H1 (cell line): ENCODE measurements around the gene FLRT2. TPM values are rescaled to one million over a fixed set of nuclear protein-coding genes. Genes with fewer than 3 reads are reported as not detected.

Experiments used
- CTCF ChIA-PET: fragments of 300-600 bp; sonication (Branson Sonifier 250); formaldehyde crosslinking; loops from one replicate; lab custom pipeline; 2021; ENCODE audit not compliant: partially characterized antibody; lab: Charles Lee
- POLR2A ChIA-PET: fragments of 300-600 bp; sonication (Branson Sonifier 250); formaldehyde crosslinking; loops from one replicate; lab custom pipeline; 2021; ENCODE audit warnings: inconsistent platforms; ENCODE audit not compliant: partially characterized antibody; lab: Charles Lee
- DNase-seq, 2 experiments: peaks; one replicate each; pipeline versions ENCODE4 v3.0.0 to v3.0.0-alpha.2; 2010 to 2022; ENCODE audit warnings: low spot score in 2 of 2, low read depth in 1 of 2, mixed read lengths in 1 of 2
- FAIRE-seq: peaks from 2 replicates; lab custom pipeline; 2011; peaks lifted over from hg19 to GRCh38; lab: Jason Lieb, UNC
- H2AFZ ChIP-seq: 2 replicates; pipeline ENCODE4 v1.8.1; 2012; ENCODE audit warnings: low read length, inconsistent platforms
- H2AK5ac ChIP-seq: 2 replicates; pipeline ENCODE4 v1.6.1; 2013; ENCODE audit warnings: low read depth, low read length
- H2BK120ac ChIP-seq: replicated peaks from 2 replicates; pipeline ENCODE3; 2013; ENCODE audit warnings: low read depth, low read length, inconsistent platforms
- H2BK12ac ChIP-seq: 2 replicates; pipeline ENCODE4 v1.6.1; 2013; ENCODE audit warnings: low read depth, low read length
- H2BK15ac ChIP-seq: 2 replicates; pipeline ENCODE4 v1.6.1; 2013; ENCODE audit warnings: low read length
- H2BK20ac ChIP-seq: 2 replicates; pipeline ENCODE4 v1.6.1; 2013; ENCODE audit warnings: low read length
- H2BK5ac ChIP-seq: 2 replicates; pipeline ENCODE4 v1.6.1; 2013; ENCODE audit warnings: low read depth, low read length
- H3K14ac ChIP-seq: 2 replicates; pipeline ENCODE4 v1.6.1; 2013; ENCODE audit warnings: inconsistent platforms; ENCODE audit not compliant: insufficient read length
- H3K18ac ChIP-seq: 2 replicates; pipeline ENCODE4 v1.6.1; 2013; ENCODE audit warnings: low read length; ENCODE audit errors: extremely low read depth
- H3K23ac ChIP-seq: 2 replicates; pipeline ENCODE4 v1.6.1; 2013; ENCODE audit warnings: inconsistent platforms; ENCODE audit not compliant: insufficient read length
- H3K23me2 ChIP-seq: 2 replicates; pipeline ENCODE4 v1.6.1; 2013; ENCODE audit warnings: low read depth, low read length
- H3K27ac ChIP-seq: 2 replicates; pipeline ENCODE4 v1.6.1; 2011; ENCODE audit warnings: low read depth, low read length, inconsistent platforms
- H3K27me3 ChIP-seq, 4 experiments: replicated peaks in 1 of 4; 1 replicate in 1 of 4; 2 replicates in 3 of 4; pipeline versions ENCODE4 v1.6.1 to v1.8.1; 2011 to 2013; ENCODE audit warnings: low read length in 3 of 4, mild to moderate bottlenecking in 3 of 4, inconsistent platforms in 2 of 4, mixed read lengths in 2 of 4, moderate library complexity in 1 of 4; ENCODE audit not compliant: control insufficient read depth in 3 of 4, insufficient read depth in 3 of 4; ENCODE audit errors: extremely low read depth in 1 of 4
- H3K36me3 ChIP-seq, 4 experiments: 2 replicates each; pipeline versions ENCODE4 v1.6.1 to v1.8.1; 2011 to 2013; ENCODE audit warnings: mild to moderate bottlenecking in 4 of 4, low read length in 3 of 4, moderate library complexity in 2 of 4, control low read depth in 1 of 4, inconsistent platforms in 1 of 4; ENCODE audit not compliant: insufficient read depth in 4 of 4, control insufficient read depth in 2 of 4
- H3K4ac ChIP-seq: replicated peaks from 2 replicates; pipeline ENCODE3; 2013; ENCODE audit warnings: low read length, low read depth, mixed read lengths, inconsistent platforms; ENCODE audit not compliant: insufficient read length
- H3K4me1 ChIP-seq, 4 experiments: replicated peaks in 1 of 4; 1 replicate in 1 of 4; 2 replicates in 3 of 4; pipeline versions ENCODE4 v1.6.1 to v1.8.1; 2011 to 2013; ENCODE audit warnings: low read length in 3 of 4, inconsistent platforms in 2 of 4, mixed read lengths in 1 of 4; ENCODE audit not compliant: insufficient read depth in 4 of 4, control insufficient read depth in 3 of 4
- H3K4me2 ChIP-seq, 2 experiments: 2 replicates each; pipeline versions ENCODE4 v1.6.1 to v1.8.1; 2011 to 2013; ENCODE audit warnings: low read depth in 2 of 2, low read length in 2 of 2, control low read depth in 1 of 2, inconsistent platforms in 1 of 2, mild to moderate bottlenecking in 1 of 2; ENCODE audit not compliant: insufficient read depth in 1 of 2
- H3K4me3 ChIP-seq, 4 experiments: fragments of 200-600, 300-600 bp in 1 of 4; sonication (generic), shearing (Covaris generic), sonication (Bioruptor Twin) in 1 of 4; 2 replicates each; pipeline versions ENCODE4 v1.5.1 to v1.8.1; 2011 to 2016; ENCODE audit warnings: low read length in 4 of 4, low read depth in 3 of 4, control low read depth in 2 of 4, inconsistent platforms in 2 of 4, mild to moderate bottlenecking in 2 of 4, mixed read lengths in 1 of 4, moderate library complexity in 1 of 4; ENCODE audit not compliant: insufficient read depth in 2 of 4; ENCODE audit errors: extremely low read depth in 1 of 4
- H3K56ac ChIP-seq: replicated peaks from 2 replicates; pipeline ENCODE3; 2013; ENCODE audit warnings: low read depth, mild to moderate bottlenecking, mixed read lengths, low read length, inconsistent platforms; ENCODE audit not compliant: insufficient read length
- H3K79me1 ChIP-seq: 2 replicates; pipeline ENCODE4 v1.6.1; 2013; ENCODE audit warnings: low read depth, low read length, control low read depth
- H3K79me2 ChIP-seq, 2 experiments: 2 replicates each; pipeline versions ENCODE4 v1.6.1 to v1.8.1; 2012 to 2013; ENCODE audit warnings: low read length in 2 of 2, mild to moderate bottlenecking in 2 of 2, inconsistent platforms in 1 of 2; ENCODE audit not compliant: insufficient read depth in 2 of 2, control insufficient read depth in 1 of 2
- H3K9ac ChIP-seq, 4 experiments: replicated peaks in 1 of 4; 1 replicate in 1 of 4; 2 replicates in 3 of 4; pipeline versions ENCODE4 v1.6.1 to v1.8.1; 2011 to 2013; ENCODE audit warnings: low read depth in 3 of 4, low read length in 3 of 4, control low read depth in 2 of 4, mild to moderate bottlenecking in 2 of 4, moderate library complexity in 2 of 4, inconsistent platforms in 1 of 4; ENCODE audit errors: extremely low read depth in 1 of 4
- H3K9me3 ChIP-seq, 2 experiments: 2 replicates each; pipeline versions ENCODE4 v1.6.1 to v1.8.1; 2012 to 2013; ENCODE audit warnings: mild to moderate bottlenecking in 2 of 2, moderate library complexity in 2 of 2, control low read depth in 1 of 2, inconsistent platforms in 1 of 2, low read depth in 1 of 2, low read length in 1 of 2, mixed read lengths in 1 of 2; ENCODE audit not compliant: insufficient read depth in 2 of 2
- H4K20me1 ChIP-seq, 2 experiments: replicated peaks in 1 of 2; 2 replicates each; pipeline versions ENCODE3 to v1.8.1; 2011 to 2013; ENCODE audit warnings: inconsistent platforms in 2 of 2, low read length in 2 of 2, mild to moderate bottlenecking in 1 of 2; ENCODE audit not compliant: insufficient read depth in 2 of 2, control insufficient read depth in 1 of 2
- H4K5ac ChIP-seq: 2 replicates; pipeline ENCODE4 v1.6.1; 2013; ENCODE audit warnings: low read length, low read depth, mixed read lengths, inconsistent platforms; ENCODE audit not compliant: insufficient read length
- H4K8ac ChIP-seq: 2 replicates; pipeline ENCODE4 v1.8.0; 2013; ENCODE audit warnings: mild to moderate bottlenecking, moderate library complexity, low read length, inconsistent platforms; ENCODE audit not compliant: insufficient read depth; ENCODE audit errors: extremely low read depth
- H4K91ac ChIP-seq: replicated peaks from 2 replicates; pipeline ENCODE3; 2013; ENCODE audit warnings: low read length, mixed read lengths, inconsistent platforms; ENCODE audit not compliant: insufficient read length
- ATF2 ChIP-seq: IDR thresholded peaks from 2 replicates; pipeline ENCODE4 v1.6.1; 2012; ENCODE audit warnings: low read length, inconsistent platforms
- EZH2 ChIP-seq: fragments of 200-600 bp; sonication (generic); IDR thresholded peaks from 2 replicates; pipeline ENCODE4 v1.7.1; 2012; ENCODE audit warnings: low read depth, mild to moderate bottlenecking, moderate library complexity, low read length, inconsistent platforms; ENCODE audit not compliant: severe bottlenecking
- MAX ChIP-seq: IDR thresholded peaks from 2 replicates; pipeline ENCODE4 v1.6.1; 2012; ENCODE audit warnings: inconsistent platforms
- WGBS, 2 experiments: shearing (Covaris generic) in 1 of 2; methylation state at CpG; one replicate each; pipeline versions ENCODE4 v1.1.6 to v1.1.7; 2013 to 2015; ENCODE audit warnings: low lambda C conversion rate in 2 of 2, mixed read lengths in 2 of 2, inconsistent platforms in 1 of 2, low coverage in 1 of 2, missing lambda C conversion rate in 1 of 2; ENCODE audit not compliant: insufficient replicate concordance in 2 of 2, insufficient coverage in 1 of 2, insufficient read length in 1 of 2; ENCODE audit errors: extremely low coverage in 1 of 2, missing lambda C conversion rate in 1 of 2; 5-methylcytosine and 5-hydroxymethylcytosine counted together
- polyA plus RNA-seq, 7 experiments: library from polyadenylated mRNA; depleted of rRNA in 3 of 7; stranded (reverse) in 5 of 7; unstranded in 2 of 7; fragments of >200 nt in 5 of 7; fragments of 200-250 nt in 2 of 7; gene quantifications; 1 replicate in 5 of 7; 2 replicates in 1 of 7; 4 replicates in 1 of 7; pipeline versions ENCODE4 v1.2.1 to v1.2.3, GENCODE V29; 2011 to 2013; ENCODE audit warnings: missing spikeins in 2 of 7, mixed read lengths in 2 of 7
- total RNA-seq: library from RNA; stranded (reverse); fragmentation: NEBNext Ultra II Directional; extraction: Animal tissue kit (Norgen Biotek cat#: 25700); gene quantifications from 2 replicates; pipeline ENCODE4 v1.2.1, GENCODE V29; 2021

The FLRT2 gene
- total and polyA plus RNA-seq, 2 of the 8 experiments (the other 6 are each of a cell fraction or from before 2014, with no cell fraction given), result 2.4 to 6.9 TPM

GRCh38 chr14:85599939-85600338, 70.0 kb downstream of the FLRT2 start:
- H3K4me1 ChIP-seq, result no peaks in the 10 kb centered on the region
- no peaks in the 10 kb centered on the region for H4K20me1 ChIP-seq
- H2BK120ac ChIP-seq, result no peak overlapping the region
- DNase-seq (no peak), FAIRE-seq (no peak)
- H2BK12ac ChIP-seq, result no peak overlapping the region
- H3K23ac ChIP-seq, result no peak overlapping the region
- TF ChIP-seq EZH2 (no peak), ATF2 (no peak), MAX (no peak)
- no peaks in the 10 kb centered on the region for H3K79me2 ChIP-seq
- H3K4me2 ChIP-seq, result no peak overlapping the region
- no peaks in the 10 kb centered on the region for H3K36me3 ChIP-seq
- no peak overlapping the region for H4K5ac ChIP-seq
- no peak overlapping the region for H2BK15ac ChIP-seq
- H2AK5ac ChIP-seq, result no peak overlapping the region
- no peak overlapping the region for H4K91ac ChIP-seq
- no peak overlapping the region for H3K9ac ChIP-seq
- H3K18ac ChIP-seq, result no peak overlapping the region
- no peaks in the 10 kb centered on the region for H3K79me1 ChIP-seq
- no peaks in the 10 kb centered on the region for H3K9me3 ChIP-seq
- H3K4me3 ChIP-seq, result no peak overlapping the region
- H3K27me3 ChIP-seq, result peaks cover 0 to 1% (median 0%) of the 10 kb centered on the region in 4 experiments; a peak in 1 of 7 replicates
- CTCF ChIA-PET, result interaction anchor here (2.6 kb wide), 2 partner anchors 11 kb away, joined by 9 to 13 read pairs; no protein-coding TSS in a partner anchor
- no peak overlapping the region for H3K4ac ChIP-seq
- H3K14ac ChIP-seq, result no peak overlapping the region
- WGBS, 2 experiments, result 77% methylated on average over 5 of the region's 5 CpGs; no CpG with 5 or more reads in 1 of the 2 experiments
- no peak overlapping the region for H3K27ac ChIP-seq
- POLR2A ChIA-PET, result interaction anchor here (0.9 kb wide), 1 partner anchor 13 kb away, joined by 3 read pairs; no protein-coding TSS in a partner anchor
- H2BK20ac ChIP-seq, result no peak overlapping the region
- H4K8ac ChIP-seq, result no peak overlapping the region
- no peak overlapping the region for H3K56ac ChIP-seq
- H3K23me2 ChIP-seq, result no peaks in the 10 kb centered on the region; the same call in 1 of the 2 replicates
- H2BK5ac ChIP-seq, result no peak overlapping the region
- no peak overlapping the region for H2AFZ ChIP-seq
